Measurements from ENCODE around the gene S1PR5.

The S1PR5 gene

DNA sequence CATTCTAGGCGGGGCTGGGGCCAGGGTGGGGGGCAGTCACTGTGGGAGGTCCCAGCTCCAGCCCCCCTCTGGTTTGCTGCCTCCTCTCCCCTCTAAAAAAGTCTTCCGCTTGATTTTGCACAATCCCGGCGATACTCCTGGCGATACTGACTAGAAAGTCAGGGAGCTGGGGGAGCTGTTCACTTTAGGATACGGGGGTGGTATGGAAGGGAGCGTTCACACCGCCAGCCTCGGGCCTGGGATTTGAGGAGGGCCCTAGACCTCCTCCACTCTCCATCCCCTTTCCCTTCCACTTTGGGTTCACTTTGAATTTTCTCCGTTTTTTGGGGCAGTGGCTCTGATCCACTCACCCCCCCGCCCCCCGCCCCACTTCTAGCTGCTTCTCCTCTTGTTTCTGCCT is 49.1 kb downstream of the S1PR5 start:
- Histone ChIP-seq H2AFZ (no peak overlapping the region), H3K9me3 (ENCODE audit: control insufficient read depth, low read length) (no peaks in the 10 kb centered on the region)

DNA sequence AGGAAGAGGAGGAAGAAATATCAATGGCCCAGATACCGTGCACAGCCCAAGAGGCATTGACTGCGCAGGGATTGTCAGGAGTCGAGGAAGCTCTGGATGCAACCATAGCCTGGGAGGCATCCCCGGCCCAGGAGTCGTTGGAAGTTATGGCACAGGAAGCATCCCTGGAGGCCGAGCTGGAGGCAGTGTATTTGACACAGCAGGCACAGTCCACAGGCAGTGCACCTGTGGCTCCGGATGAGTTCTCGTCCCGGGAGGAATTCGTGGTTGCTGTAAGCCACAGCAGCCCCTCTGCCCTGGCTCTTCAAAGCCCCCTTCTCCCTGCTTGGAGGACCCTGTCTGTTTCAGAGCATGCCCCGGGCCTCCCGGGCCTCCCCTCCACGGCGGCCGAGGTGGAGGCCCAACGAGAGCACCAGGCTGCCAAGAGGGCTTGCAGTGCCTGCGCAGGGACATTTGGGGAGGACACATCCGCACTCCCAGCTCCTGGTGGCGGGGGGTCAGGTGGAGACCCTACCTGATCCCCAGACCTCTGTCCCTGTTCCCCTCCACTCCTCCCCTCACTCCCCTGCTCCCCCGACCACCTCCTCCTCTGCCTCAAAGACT is 50.0 kb downstream of the S1PR5 start:
- no peaks in the 10 kb centered on the region for H3K36me3 ChIP-seq (ENCODE audit: control insufficient read depth, insufficient read depth, low read length)
- TF ChIP-seq, protein P1, sequence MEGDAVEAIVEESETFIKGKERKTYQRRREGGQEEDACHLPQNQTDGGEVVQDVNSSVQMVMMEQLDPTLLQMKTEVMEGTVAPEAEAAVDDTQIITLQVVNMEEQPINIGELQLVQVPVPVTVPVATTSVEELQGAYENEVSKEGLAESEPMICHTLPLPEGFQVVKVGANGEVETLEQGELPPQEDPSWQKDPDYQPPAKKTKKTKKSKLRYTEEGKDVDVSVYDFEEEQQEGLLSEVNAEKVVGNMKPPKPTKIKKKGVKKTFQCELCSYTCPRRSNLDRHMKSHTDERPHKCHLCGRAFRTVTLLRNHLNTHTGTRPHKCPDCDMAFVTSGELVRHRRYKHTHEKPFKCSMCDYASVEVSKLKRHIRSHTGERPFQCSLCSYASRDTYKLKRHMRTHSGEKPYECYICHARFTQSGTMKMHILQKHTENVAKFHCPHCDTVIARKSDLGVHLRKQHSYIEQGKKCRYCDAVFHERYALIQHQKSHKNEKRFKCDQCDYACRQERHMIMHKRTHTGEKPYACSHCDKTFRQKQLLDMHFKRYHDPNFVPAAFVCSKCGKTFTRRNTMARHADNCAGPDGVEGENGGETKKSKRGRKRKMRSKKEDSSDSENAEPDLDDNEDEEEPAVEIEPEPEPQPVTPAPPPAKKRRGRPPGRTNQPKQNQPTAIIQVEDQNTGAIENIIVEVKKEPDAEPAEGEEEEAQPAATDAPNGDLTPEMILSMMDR (IDR thresholded peaks at IDR 0.05), result no peak

More for the DNA sequence above, 49.1 kb downstream of the S1PR5 start:
- TF ChIP-seq, protein P1 (IDR thresholded peaks at IDR 0.05), result no peak
- no peak overlapping the region for H3K27ac ChIP-seq
- no peak overlapping the region for H3K4me2 ChIP-seq (ENCODE audit: low read length)
- no peak overlapping the region for H3K9ac ChIP-seq
- H3K27me3 ChIP-seq (ENCODE audit: control insufficient read depth, insufficient read depth, low read length), result no peaks in the 10 kb centered on the region
- H3K4me1 ChIP-seq, result no peaks in the 10 kb centered on the region
- no peaks in the 10 kb centered on the region for H3K36me3 ChIP-seq (ENCODE audit: control insufficient read depth, insufficient read depth, low read length)
- no peak overlapping the region for H3K4me3 ChIP-seq (ENCODE audit: low read depth, low read length)
- H3K79me2 ChIP-seq, result no peaks in the 10 kb centered on the region

DNA sequence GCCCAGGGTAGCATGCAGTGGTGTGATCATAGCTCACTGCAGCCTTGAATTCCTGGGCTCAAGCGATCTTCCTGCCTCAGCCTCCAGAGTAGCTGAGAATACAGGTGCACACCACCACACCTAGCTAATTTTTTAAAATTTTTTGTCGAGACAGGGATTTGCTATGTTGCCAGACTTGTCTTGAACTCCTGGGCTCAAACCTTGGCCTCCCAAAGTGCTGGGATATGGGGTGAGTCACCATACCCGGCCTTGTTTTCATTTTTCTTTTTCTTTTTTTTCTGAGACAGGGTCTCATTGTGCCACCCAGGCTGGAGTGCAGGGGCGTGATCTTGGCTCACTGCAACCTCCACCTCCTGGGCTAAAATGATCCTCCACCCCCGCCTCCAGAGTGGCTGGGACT is 52.8 kb downstream of the S1PR5 start:
- Histone ChIP-seq H3K4me1 (no peaks in the 10 kb centered on the region), H3K4me2 (ENCODE audit: low read length) (no peak overlapping the region), H3K9me3 (ENCODE audit: control insufficient read depth, low read length) (no peaks in the 10 kb centered on the region), H3K36me3 (ENCODE audit: control insufficient read depth, insufficient read depth, low read length) (no peaks in the 10 kb centered on the region), H3K4me3 (ENCODE audit: low read depth, low read length) (no peak overlapping the region), H3K27me3 (ENCODE audit: control insufficient read depth, insufficient read depth, low read length) (no peaks in the 10 kb centered on the region), H3K9ac (no peak overlapping the region), H3K27ac (no peak overlapping the region), H2AFZ (no peak overlapping the region), H3K79me2 (no peaks in the 10 kb centered on the region)
- TF ChIP-seq, protein P1 (IDR thresholded peaks at IDR 0.05), result no peak

More for the DNA sequence above, 50.0 kb downstream of the S1PR5 start:
- Histone ChIP-seq H3K4me3 (ENCODE audit: low read depth, low read length) (no peak overlapping the region), H3K4me1 (no peaks in the 10 kb centered on the region), H3K27me3 (ENCODE audit: control insufficient read depth, insufficient read depth, low read length) (no peaks in the 10 kb centered on the region), H2AFZ (no peak overlapping the region), H3K4me2 (ENCODE audit: low read length) (no peak overlapping the region), H3K9ac (no peak overlapping the region), H3K27ac (no peak overlapping the region), H3K9me3 (ENCODE audit: control insufficient read depth, low read length) (no peaks in the 10 kb centered on the region), H3K79me2 (no peaks in the 10 kb centered on the region)

Data from parathyroid adenoma (tissue), 2 donors.